NAMALWA (cell line): Measurements from ENCODE around the gene HS6ST3.
"Not testable (repeated sequence)": the region's sequence is repeated elsewhere in the genome, so short reads cannot be mapped to it uniquely, and the experiment has no call there.

ENCODE experiments used
- DNase-seq: peaks from one replicate; pipeline ENCODE4 v3.0.0-alpha.2; 2015; ENCODE audit warnings: low spot score

The HS6ST3 gene

GRCh38 chr13:96089749-96090239, at the start of gene HS6ST3:
HS6ST3 (plus strand) TSS chr13:96090107.
- no peak for DNase-seq

GRCh38 chr13:96041326-96042110, 48.4 kb upstream of the HS6ST3 start:
- DNase-seq, result no peak

- no peak for DNase-seq
These were observed 45.7 kb upstream of the HS6ST3 start for GRCh38 chr13:96044238-96044637.

- not testable (repeated sequence) for DNase-seq
These were observed 43.3 kb upstream of the HS6ST3 start for GRCh38 chr13:96046449-96047126.

GRCh38 chr13:96050955-96051354, 39.0 kb upstream of the HS6ST3 start:
- not testable (repeated sequence) for DNase-seq

- not testable (repeated sequence) for DNase-seq
These were observed 38.4 kb upstream of the HS6ST3 start for GRCh38 chr13:96051491-96051890.

GRCh38 chr13:96051946-96052345, 38.0 kb upstream of the HS6ST3 start:
- DNase-seq, result not testable (repeated sequence)

GRCh38 chr13:96052656-96053002, 37.3 kb upstream of the HS6ST3 start:
- peak; percentile 71 for DNase-seq

- DNase-seq, result peak; percentile 86
These were observed 36.8 kb upstream of the HS6ST3 start, which contains the start of gene UGGT2 for GRCh38 chr13:96053003-96053703. UGGT2 (minus strand) TSS chr13:96053401; CDS start chr13:96053312, 89 bp downstream.

GRCh38 chr13:96065849-96066248, 24.1 kb upstream of the HS6ST3 start:
- DNase-seq, result no peak

GRCh38 chr13:96068729-96069128, 21.2 kb upstream of the HS6ST3 start:
- DNase-seq, result no peak

GRCh38 chr13:96071504-96071903, 18.4 kb upstream of the HS6ST3 start:
- no peak for DNase-seq

- no peak for DNase-seq
These were observed 17.5 kb upstream of the HS6ST3 start for GRCh38 chr13:96072392-96072791.

GRCh38 chr13:96075953-96076543, 13.9 kb upstream of the HS6ST3 start:
- peak; percentile 64 for DNase-seq

GRCh38 chr13:96080676-96081075, 9.2 kb upstream of the HS6ST3 start:
- DNase-seq, result no peak

GRCh38 chr13:96081888-96082287, 8.0 kb upstream of the HS6ST3 start:
- DNase-seq, result no peak

GRCh38 chr13:96082640-96083039, 7.3 kb upstream of the HS6ST3 start:
- DNase-seq, result no peak

- DNase-seq, result no peak
These were observed 3.2 kb upstream of the HS6ST3 start for GRCh38 chr13:96086736-96087135.

- no peak for DNase-seq
These were observed 768 bp upstream of the HS6ST3 start for GRCh38 chr13:96089139-96089538.

GRCh38 chr13:96090240-96091101, 564 bp downstream of the HS6ST3 start:
- DNase-seq, result no peak
